Peyer's patch (tissue), 4 donors: ENCODE data around the gene RNF208.

ENCODE experiments used
- CTCF ChIP-seq, 6 experiments: fragments of 450-650 bp in 4 of 6; fragments of 200-600 bp in 2 of 6; sonication (generic) in 1 of 6; IDR thresholded peaks; one replicate each; pipeline ENCODE4 v1.5.1; 2017 to 2019; ENCODE audit warnings: antibody characterized with exemption in 6 of 6, mild to moderate bottlenecking in 3 of 6, moderate library complexity in 1 of 6
- POLR2A ChIP-seq, 2 donors: fragments of 450-650 bp; IDR thresholded peaks; one replicate each; pipeline ENCODE4 v1.5.1; 2017; ENCODE audit warnings: antibody characterized with exemption in 2 of 2, mild to moderate bottlenecking in 2 of 2, moderate library complexity in 2 of 2

DNA sequence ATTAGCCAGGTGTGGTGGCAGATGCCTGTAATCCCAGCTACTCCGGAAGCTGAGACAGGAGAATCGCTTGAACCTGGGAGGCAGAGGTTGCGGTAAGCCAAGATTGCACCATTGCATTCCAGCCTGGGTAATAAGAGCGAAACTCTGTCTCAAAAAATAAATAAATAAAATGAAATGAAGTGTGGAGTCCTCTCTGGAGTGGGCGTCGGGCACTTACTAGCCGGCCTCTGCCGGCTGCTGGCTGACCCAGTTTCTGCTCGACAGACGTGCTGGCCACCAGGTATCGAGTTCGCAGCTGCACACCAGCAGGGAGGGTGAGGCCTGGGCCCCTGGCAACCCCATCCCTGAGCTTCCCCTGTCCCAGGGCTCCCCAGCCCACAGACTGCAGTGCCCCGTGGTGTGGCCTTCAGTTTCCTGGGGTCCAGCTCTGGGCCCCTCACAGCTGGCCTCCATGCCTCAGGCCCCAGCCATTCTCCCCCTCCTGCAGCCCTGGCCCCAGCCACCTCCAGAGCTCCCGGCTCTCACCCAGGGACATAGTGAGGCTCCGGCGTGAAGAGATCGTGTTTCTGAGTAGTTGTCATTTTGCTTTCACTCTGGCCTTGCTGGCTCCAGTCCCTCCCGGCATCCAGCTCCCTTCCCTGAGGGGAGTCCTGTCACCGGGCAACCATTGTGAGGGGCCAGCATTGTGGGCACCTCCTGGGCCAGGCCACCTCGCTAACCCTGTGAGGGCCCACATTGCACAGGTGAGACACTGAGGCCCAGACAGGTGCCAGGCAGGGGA lies 25.3 kb upstream of the RNF208 start:
- TF ChIP-seq CTCF (IDR thresholded peaks at IDR 0.05) (no peak), POLR2A (IDR thresholded peaks at IDR 0.05) (no peak)
